ENCODE results near the gene ZNF804A.

Gene ZNF804A

DNA sequence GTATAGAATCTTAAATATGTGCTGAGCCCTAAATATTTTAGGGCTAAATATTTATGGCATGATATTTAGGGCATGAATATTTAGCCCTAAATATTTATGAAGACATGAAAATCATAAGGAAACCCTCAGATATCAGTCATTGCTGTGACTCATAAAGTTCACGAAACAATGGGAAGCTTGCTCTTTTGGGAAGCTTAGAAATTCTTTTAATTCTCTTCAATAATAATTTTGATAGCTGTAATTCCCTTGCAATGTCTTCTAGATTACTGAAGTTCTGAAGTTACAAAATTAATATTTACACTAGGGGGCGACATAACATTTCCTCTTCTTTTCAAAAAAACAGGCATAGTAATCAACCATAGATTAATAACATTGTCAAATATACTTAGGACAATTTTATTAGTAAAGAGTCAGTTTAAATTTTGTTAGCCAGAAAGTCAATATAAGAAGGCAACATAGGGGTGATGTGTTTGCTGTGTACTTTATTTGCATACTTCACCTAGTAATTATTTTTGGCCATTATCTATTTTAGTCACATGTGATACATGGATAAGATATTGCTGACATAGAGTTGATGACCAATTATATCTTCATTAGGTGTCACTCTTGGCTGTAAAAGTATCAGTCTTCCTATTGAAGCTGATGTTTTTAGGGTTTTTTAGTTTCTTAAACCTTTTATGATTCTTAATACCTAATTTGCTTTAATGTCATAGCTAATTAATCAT lies 13.2 kb downstream of the ZNF804A start:
- peak; percentile 50 for DNase-seq

GRCh38 chr2:184620367-184620766 lies 22.0 kb downstream of the ZNF804A start:
- no peak for DNase-seq

GRCh38 chr2:184624311-184624710 lies 26.0 kb downstream of the ZNF804A start:
- DNase-seq, result no peak

GRCh38 chr2:184628051-184628450 lies 29.7 kb downstream of the ZNF804A start:
- peak; percentile 30 to 46 for DNase-seq

- DNase-seq, result no peak
Observed at GRCh38 chr2:184633726-184634125, 35.4 kb downstream of the ZNF804A start.

DNA sequence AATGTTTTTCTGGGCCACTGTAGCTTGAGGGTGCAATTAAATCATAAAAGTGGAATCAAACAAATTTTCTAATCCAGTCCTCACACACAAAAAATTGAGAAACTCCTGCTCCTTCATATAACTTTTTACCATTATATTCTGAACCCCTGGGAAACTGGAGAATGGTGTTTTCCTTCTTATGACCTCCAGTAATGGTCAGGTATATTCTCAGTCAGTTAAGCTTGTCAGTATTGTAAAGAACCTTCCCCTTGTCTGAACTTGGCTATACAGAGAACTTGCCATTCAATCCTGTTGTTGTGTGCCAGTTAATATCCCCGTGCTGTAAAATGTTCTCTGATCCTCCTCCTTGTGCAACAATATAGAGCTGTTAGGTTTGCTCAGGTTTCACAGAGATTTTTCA lies 39.5 kb downstream of the ZNF804A start:
- no peak for DNase-seq

- DNase-seq, result no peak
Observed at GRCh38 chr2:184644685-184645084, 46.4 kb downstream of the ZNF804A start.

GRCh38 chr2:184646177-184646576 lies 47.8 kb downstream of the ZNF804A start:
- no peak for DNase-seq

DNA sequence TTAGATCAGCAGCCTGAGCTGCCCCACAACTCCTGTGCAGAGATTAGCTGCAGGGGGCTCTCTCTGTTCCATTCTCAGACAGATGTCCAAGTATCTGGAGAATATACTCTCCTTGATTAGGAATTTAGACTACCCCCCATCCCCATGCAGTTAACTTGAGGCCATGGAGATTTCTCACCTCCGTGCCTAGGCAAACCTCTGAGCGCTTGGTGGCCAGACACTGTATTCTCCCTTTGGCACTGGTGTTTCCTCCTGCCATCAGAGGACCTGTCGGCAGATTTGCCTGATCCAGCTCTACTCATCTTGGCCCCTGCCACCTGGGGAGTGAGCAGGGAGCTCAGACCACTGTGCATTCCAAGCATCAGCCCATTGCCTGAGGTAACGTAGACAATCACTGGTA lies 48.3 kb downstream of the ZNF804A start:
- DNase-seq, result no peak

DNA sequence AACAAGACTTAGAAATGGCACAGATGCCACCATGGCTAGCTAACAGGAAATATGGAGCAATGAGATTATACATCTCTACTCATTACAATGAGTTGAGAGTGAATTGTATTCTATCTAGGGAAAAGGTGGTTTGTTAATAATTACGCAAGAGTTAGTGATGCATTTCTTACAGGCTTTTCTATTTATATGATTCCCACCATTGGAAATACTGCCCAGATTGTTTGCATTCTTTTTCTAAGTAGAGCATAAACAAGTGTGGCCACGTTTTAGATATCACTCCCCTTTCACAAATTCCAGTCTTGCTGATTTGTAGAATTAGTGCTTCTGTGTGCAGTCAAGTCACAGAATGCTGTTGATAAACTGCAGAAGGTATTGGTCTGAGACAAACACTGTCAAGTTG lies 56.6 kb downstream of the ZNF804A start:
- DNase-seq, result no peak

DNA sequence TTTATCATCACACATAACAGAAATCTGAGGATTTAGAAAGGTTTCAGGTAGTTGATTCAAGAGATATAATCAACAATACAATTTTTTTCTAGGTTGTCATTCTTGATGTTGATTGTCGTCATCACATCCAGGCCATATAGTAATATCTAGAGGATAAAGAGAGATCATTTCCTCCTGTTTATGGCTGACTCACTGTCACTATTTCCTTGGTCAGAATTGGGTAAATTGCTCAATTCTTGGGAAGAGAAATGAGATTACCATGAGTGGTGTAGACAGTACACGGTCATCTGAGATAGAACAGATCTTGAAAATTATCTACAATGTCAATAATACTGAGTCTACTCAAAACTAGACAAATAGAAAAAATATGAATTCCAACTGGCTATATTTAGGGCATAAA lies 78.8 kb downstream of the ZNF804A start:
- no peak for DNase-seq

GRCh38 chr2:184679219-184680018 lies 81.1 kb downstream of the ZNF804A start:
- DNase-seq, result no peak

DNA sequence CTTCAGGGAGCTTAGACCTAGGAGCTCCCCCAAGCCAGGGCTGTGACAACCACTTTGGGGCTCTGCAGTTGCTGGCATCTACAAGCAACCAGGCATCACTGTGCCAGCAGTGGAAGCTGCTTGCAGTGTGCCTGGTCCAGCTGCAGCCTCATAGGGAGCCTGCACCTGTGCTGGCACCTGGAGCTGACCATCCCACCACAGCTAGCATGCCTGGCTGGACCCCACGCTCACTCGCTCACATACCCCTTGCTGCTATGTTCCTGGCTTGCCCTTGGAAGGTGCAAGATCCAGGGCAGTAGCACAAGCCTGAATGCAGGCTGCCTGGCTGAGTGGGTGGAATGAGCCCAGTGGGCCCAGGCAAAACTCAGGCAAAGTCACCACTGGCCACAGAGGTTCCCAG lies 82.5 kb downstream of the ZNF804A start:
- no peak for DNase-seq

DNA sequence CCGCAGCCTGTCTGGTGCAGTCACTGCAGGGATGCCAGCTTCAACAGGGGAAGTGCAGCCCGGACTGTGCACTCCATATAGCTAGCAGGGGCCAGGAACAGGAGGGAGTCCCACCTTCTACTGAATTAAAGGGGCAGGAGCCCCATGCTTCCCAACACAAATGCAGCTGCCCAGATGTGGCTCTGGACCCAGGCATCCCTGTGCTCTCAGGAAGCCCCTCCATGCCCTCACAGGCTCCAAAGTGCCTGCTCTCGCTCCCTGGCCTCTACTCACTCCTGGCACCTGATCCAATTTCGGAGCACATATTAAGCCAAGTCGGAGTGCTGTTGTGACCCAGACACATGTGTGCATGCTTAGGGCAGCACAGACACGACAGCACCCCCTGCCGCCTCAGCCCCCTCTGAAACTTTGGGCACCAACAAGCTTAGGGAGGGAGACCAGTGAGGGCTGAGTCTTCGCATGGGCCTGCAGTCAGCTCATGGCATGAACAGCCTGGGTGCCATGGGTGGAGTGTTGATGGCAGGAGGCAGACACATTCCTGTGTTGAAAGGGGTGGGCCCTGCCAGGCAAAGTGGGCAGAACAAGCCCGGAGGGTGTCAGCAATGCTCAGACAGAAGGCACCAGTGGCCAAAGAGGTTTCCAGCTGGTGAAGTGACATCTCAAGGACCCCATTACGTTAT lies 83.5 kb downstream of the ZNF804A start:
- DNase-seq, result no peak

DNA sequence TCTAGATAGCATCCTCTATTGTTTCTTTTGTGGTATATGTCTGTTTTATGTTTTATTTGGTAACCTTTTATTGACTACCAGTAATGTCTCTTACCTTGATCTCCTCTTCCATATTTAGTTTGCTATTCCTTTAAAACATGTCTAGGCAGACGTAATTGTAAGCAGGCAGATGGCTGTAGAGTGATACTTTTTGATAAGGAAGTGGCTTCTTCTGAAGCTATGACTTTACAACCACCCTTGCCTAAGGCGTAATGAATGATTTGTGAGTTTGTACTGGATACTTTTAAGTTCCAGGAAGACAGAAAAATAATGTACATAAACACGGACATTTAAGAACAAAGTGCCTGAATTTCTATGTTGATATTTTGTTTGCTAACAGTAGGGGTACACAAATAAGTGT lies 85.6 kb downstream of the ZNF804A start:
- no peak for DNase-seq

- DNase-seq, result no peak
Observed at GRCh38 chr2:184685999-184686841, 87.9 kb downstream of the ZNF804A start.

DNA sequence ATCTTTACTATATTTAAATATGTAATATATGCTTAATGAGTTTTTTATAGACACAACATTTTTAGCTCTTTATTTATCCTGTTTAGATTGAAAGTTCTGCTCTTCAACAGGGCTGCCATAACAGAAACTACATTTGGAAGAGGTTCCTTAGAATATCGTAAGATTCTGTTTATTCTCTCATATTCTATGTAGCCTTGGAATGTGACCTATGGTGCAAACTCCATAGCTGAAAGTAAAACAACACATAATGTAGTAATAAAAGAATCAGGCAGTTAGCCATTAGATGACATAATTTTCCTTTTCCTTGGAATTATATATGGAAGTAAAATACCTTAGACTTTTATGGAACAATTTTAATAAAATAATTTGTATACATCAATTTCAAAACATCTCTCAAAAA lies 91.3 kb downstream of the ZNF804A start:
- DNase-seq, result no peak

- no peak for DNase-seq
Observed at GRCh38 chr2:184692141-184692734, 93.9 kb downstream of the ZNF804A start.

- no peak for DNase-seq
Observed at GRCh38 chr2:184696644-184697043, 98.3 kb downstream of the ZNF804A start.

- DNase-seq, result no peak
Observed at GRCh38 chr2:184698476-184698875, 100.1 kb downstream of the ZNF804A start.

DNA sequence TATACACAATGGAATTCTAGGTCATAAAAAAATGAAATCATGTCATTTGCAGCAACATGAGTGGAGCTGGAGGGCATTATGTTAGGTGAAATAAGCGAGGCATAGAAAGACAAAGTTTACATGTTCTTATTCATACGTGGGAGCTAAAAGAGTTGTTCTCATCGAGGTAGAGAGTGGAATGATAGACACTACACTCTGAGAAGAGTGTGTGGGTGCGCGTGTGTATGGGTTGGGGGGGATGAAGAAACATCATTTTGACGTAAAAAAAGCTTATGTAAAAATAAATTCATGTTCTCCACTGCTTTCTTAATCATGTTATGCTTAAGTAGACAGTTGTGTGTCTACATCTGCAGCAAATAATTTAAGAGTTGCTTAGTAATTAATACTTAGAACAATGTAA lies 123.6 kb downstream of the ZNF804A start:
- no peak for DNase-seq

DNA sequence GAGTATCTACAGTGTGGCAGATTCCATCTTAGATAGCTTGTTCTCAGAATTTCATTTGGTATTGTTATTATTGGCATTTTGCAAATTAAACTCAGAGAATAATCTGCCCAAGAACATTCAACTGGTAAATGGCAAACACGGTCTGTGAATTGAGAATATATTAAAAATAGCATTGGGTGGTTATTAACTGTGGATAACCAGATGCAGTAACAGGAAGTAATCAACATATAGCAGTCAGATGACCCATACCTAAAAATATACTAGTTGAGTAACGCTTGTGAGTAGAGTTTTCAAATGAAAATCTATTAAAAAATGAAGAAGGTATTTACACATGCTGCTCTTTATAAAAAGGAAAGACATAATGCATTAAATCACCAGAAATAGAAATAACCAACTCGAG lies 129.5 kb downstream of the ZNF804A start:
- DNase-seq, result no peak

GRCh38 chr2:184728411-184728810 lies 130.1 kb downstream of the ZNF804A start:
- no peak for DNase-seq

Measured in AML-193 (cell line).